Omental fat pad (tissue), 4 donors: ENCODE data around the gene NR6A1. TPM values are rescaled to one million over a fixed set of nuclear protein-coding genes. Genes with fewer than 3 reads are reported as not detected.

Experiments
- ATAC-seq: fragments of 150-250 bp; one replicate; pipeline ENCODE4 v1.9.1; 2016; ENCODE audit warnings: mild to moderate bottlenecking, moderate library complexity; ENCODE audit not compliant: low FRiP score
- DNase-seq: peaks from one replicate; pipeline ENCODE4 v3.0.0-alpha.2; 2019; ENCODE audit warnings: low spot score
- total RNA-seq, 4 donors: library from RNA; depleted of rRNA; stranded (reverse); fragments of >200 nt; gene quantifications; one replicate each; pipeline ENCODE4 v1.1.0, GENCODE V29; 2016
- TF ChIP-seq, protein P1 (sequence below), 3 donors: fragments of 450-650 bp; IDR thresholded peaks; one replicate each; pipeline ENCODE4 v1.5.1; 2016 to 2017; ENCODE audit warnings: antibody characterized with exemption in 3 of 3, mild to moderate bottlenecking in 3 of 3, moderate library complexity in 2 of 3

NR6A1 gene
- total RNA-seq, 4 donors from 2014 or later, result 0.95 to 1.2 (median 1.0) TPM

DNA sequence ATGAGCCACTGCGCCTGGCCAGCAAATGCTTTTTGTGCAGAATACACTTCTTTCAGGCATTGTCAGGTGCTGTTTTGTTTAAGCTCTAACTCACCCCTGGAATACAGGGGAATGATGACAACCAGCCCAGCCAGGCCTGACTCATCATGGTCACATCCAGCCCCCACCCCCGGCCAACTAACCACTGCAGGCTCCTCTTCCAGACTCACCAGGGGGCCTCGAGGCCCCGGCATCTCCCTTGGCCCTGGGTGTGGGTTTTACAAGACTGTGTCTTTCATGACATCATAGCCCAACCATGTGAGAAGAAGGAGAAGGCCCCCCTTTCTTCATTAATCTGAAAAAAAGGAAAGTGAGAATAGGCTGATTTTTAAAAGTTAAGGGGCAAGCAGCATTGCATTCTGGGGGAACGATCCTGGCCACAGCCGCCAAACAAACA, 41.3 kb upstream of the NR6A1 start:
- TF ChIP-seq, protein P1, sequence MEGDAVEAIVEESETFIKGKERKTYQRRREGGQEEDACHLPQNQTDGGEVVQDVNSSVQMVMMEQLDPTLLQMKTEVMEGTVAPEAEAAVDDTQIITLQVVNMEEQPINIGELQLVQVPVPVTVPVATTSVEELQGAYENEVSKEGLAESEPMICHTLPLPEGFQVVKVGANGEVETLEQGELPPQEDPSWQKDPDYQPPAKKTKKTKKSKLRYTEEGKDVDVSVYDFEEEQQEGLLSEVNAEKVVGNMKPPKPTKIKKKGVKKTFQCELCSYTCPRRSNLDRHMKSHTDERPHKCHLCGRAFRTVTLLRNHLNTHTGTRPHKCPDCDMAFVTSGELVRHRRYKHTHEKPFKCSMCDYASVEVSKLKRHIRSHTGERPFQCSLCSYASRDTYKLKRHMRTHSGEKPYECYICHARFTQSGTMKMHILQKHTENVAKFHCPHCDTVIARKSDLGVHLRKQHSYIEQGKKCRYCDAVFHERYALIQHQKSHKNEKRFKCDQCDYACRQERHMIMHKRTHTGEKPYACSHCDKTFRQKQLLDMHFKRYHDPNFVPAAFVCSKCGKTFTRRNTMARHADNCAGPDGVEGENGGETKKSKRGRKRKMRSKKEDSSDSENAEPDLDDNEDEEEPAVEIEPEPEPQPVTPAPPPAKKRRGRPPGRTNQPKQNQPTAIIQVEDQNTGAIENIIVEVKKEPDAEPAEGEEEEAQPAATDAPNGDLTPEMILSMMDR (IDR thresholded peaks at IDR 0.05), result no peak
- DNase-seq, result no peak

DNA sequence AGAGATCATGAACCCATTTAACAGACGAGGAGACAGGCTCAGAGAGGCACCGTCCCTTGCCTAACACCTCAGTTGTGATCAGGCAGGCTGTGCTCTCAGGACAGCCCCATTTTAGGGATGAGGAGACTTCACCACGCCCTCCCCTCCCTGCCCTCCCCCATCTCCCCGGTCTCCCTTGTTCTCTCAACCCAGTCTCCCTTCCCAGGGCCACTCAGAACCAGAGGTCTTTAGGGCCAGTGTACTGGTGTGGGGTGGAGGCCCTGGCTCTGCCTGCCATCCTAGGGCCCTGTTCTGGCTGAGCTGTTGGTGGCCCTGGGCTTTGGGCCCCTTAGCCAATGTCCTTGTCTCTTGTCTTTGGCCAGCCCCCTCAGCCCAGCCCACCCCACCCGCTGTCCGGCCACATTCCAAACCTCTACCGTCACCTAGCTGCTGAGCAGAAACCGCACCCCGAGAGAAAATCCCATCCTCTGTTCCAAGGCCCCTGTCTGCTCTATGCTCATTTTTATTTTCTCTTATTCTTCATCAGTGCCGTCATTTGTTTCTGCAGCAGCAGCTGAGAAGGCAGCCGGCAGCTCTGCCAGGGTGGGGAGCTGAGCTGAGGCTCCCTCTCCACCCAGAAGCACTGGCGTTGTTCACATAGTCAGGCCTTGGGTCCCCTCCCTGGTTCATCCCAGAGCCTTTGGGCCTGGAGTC, 39.7 kb upstream of the NR6A1 start:
- TF ChIP-seq, protein P1 (IDR thresholded peaks at IDR 0.05), result no peak
- ATAC-seq (no peak), DNase-seq (no peak)

More for the DNA sequence above, 41.3 kb upstream of the NR6A1 start:
- no peak for ATAC-seq

DNA sequence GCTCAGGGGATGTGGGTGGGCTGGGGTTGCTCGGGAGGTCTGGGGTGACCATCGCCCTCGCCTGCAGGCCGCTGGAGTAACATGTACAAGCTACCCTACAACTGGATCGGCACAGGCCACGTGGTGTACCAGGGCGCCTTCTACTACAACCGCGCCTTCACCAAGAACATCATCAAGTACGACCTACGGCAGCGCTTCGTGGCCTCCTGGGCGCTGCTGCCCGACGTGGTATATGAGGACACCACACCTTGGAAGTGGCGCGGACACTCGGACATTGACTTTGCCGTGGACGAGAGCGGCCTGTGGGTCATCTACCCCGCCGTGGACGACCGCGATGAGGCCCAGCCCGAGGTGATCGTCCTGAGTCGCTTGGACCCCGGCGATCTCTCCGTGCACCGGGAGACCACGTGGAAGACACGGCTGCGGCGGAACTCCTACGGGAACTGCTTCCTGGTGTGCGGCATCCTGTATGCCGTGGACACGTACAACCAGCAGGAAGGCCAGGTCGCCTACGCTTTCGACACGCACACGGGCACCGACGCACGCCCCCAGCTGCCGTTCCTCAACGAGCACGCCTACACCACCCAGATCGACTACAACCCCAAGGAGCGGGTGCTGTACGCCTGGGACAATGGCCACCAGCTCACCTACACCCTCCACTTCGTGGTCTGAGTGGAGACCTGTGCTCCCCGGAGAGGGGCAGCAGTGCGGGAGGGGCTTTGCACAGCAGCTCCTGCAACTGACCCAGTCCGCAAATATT, 38.8 kb upstream of the NR6A1 start:
- TF ChIP-seq, protein P1 (IDR thresholded peaks at IDR 0.05), result no peak
- ATAC-seq (no peak), DNase-seq (no peak)

DNA sequence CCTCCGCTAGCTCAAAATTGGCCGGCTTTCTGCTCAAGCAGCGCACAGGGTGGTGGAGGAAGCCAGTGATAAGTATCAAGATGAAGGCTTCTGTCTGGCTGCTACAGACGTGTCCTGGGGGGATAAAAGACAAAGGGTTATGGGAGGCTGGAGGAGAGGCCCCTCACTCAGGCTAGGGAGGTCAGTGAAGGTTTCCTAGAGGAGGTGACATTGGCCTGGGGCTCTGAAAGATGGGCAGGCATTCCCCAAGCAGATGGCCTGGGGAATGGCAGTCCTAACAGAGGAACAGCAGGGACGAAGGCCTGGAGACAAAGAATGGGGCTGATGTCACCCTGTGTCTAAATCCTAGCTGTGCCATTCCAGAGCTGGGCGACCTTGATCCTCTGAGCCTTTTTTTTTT, 38.1 kb upstream of the NR6A1 start:
- ATAC-seq (no peak), DNase-seq (no peak)
- TF ChIP-seq, protein P1 (IDR thresholded peaks at IDR 0.05), result no peak

DNA sequence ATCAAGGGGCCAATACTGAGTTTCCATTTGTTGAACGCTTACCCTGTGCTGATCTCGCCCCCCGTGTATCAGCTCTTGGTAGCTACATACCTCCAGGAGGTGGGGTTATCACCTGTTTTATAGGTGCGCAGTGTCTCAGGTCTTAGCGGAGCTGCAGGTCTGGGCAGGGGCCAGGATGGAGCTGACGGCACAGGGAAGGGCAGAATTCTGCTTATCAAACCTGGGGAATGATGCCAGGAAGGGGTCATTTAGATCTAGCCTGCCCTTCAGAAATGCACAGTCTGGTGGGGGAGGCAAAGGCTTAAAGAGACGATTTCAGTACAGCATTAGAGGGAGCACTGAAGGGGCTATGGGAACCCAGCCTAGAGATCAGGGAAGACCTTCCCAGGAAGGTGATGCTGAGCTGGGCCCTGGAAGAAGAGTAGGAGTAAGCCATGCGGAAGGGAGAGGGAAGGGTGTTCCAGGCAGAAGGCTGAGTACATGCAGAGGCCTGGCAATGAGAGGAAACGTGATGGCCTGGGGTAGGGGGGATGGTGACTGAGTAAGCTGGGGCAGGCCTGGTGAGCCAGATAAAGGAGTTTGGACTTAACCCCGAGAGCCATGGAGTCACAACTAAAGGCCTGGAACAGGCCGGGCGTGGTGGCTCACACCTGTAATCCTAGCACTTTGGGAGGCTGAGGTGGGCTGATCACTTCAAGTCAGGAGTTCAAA, 37.3 kb upstream of the NR6A1 start:
- DNase-seq (no peak), ATAC-seq (no peak)
- TF ChIP-seq, protein P1 (IDR thresholded peaks at IDR 0.05), result no peak

DNA sequence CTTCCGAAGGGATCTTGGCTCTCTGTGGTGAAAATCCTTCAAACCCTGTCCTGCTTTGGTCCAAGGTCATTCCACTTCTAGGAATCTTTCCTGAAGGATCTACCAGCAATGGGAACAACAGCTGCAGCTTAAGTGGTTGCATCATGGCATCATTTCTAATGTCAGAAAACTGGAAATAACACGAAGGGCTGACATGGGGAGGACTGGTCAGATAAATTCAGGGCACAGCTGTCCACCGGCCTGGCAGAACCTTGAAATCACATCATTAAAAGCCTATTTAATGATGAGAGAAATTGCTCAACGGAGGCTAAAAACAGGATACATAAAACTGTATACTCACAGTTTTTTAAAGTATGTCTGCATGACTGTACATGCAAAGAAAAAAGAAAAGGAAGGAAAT, 34.1 kb upstream of the NR6A1 start:
- TF ChIP-seq, protein P1 (IDR thresholded peaks at IDR 0.05), result no peak
- ATAC-seq (no peak), DNase-seq (no peak)
